RWPE1 (cell line): Measurements from ENCODE around the gene PRKCH.

Experiments used
- CTCF ChIA-PET: fragments of 350-600 bp; sonication (Branson Sonifier 250); formaldehyde crosslinking; extraction: SDS; loops from one replicate; lab custom pipeline; 2021; lab: Yijun Ruan, JAX
- POLR2A ChIA-PET: fragments of 400-600 bp; formaldehyde crosslinking; extraction: SDS; loops from one replicate; lab custom pipeline; 2020; ENCODE audit warnings: antibody characterized with exemption; ENCODE audit not compliant: low non-redundant PET; lab: Yijun Ruan, JAX
- DNase-seq: peaks from one replicate; pipeline ENCODE4 v3.0.0; 2012; ENCODE audit warnings: low spot score
- H3K27ac ChIP-seq: fragments of 450-650 bp; 2 replicates; pipeline ENCODE4 v1.5.1; 2017
- CTCF ChIP-seq: fragments of 450-650 bp; conservative IDR thresholded peaks from 2 replicates; pipeline ENCODE4 v1.5.1; 2017; ENCODE audit warnings: low read depth, mild to moderate bottlenecking

PRKCH gene

GRCh38 chr14:61481701-61482100 lies 160.3 kb downstream of the PRKCH start:
- no peak for TF ChIP-seq CTCF
- POLR2A ChIA-PET: interaction anchor here (0.5 kb wide), 1 partner anchor 229 kb away, joined by 6 read pairs; no protein-coding TSS in a partner anchor
- no peak overlapping the region for H3K27ac ChIP-seq
- CTCF ChIA-PET: no interaction called here
- no peak for DNase-seq

- no peak for TF ChIP-seq CTCF
- H3K27ac ChIP-seq: no peak overlapping the region
- POLR2A ChIA-PET: no interaction called here
- DNase-seq: no peak
- CTCF ChIA-PET: no interaction called here
Measured at GRCh38 chr14:61482348-61483206, 161.2 kb downstream of the PRKCH start.

GRCh38 chr14:61483476-61483875 lies 162.1 kb downstream of the PRKCH start:
- ChIA-PET POLR2A (no interaction called here), CTCF (no interaction called here)
- no peak overlapping the region for H3K27ac ChIP-seq
- no peak for DNase-seq
- TF ChIP-seq CTCF: no peak

GRCh38 chr14:61484031-61484430 lies 162.7 kb downstream of the PRKCH start:
- ChIA-PET POLR2A (no interaction called here), CTCF (no interaction called here)
- no peak overlapping the region for H3K27ac ChIP-seq
- no peak for DNase-seq
- TF ChIP-seq CTCF: no peak

GRCh38 chr14:61484826-61485584 lies 163.6 kb downstream of the PRKCH start:
- POLR2A ChIA-PET: no interaction called here
- H3K27ac ChIP-seq: no peak overlapping the region
- CTCF ChIA-PET: interaction anchor here (0.8 kb wide), 1 partner anchor 8 kb away, joined by 5 read pairs; no protein-coding TSS in a partner anchor
- no peak for DNase-seq
- TF ChIP-seq CTCF: no peak

GRCh38 chr14:61485661-61486060 lies 164.3 kb downstream of the PRKCH start:
- DNase-seq: no peak
- no peak overlapping the region for H3K27ac ChIP-seq
- POLR2A ChIA-PET: no interaction called here
- TF ChIP-seq CTCF: no peak
- CTCF ChIA-PET: no interaction called here
